WERI-Rb-1 (cell line): ENCODE measurements around the gene ZC3H10.

Experiments used
- DNase-seq: peaks from one replicate; pipeline ENCODE4 v3.0.0-alpha.2; 2020
- H3K27ac ChIP-seq: fragments of 250-450 bp; sonication (Bioruptor Pico); 2 replicates; pipeline ENCODE4 v1.5.1; 2020; ENCODE audit warnings: mild to moderate bottlenecking, moderate library complexity
- H3K27me3 ChIP-seq: fragments of 250-450 bp; sonication (Bioruptor Pico); 2 replicates; pipeline ENCODE4 v1.5.1; 2021; ENCODE audit warnings: mild to moderate bottlenecking, low read depth, moderate library complexity; ENCODE audit not compliant: insufficient read depth, severe bottlenecking
- H3K36me3 ChIP-seq: fragments of 250-450 bp; sonication (Bioruptor Pico); 2 replicates; pipeline ENCODE4 v1.5.1; 2020; ENCODE audit warnings: mild to moderate bottlenecking, moderate library complexity
- H3K4me3 ChIP-seq: 2 replicates; pipeline ENCODE4 v1.5.1; 2011; ENCODE audit warnings: low read depth, mild to moderate bottlenecking, control low read depth, low read length
- H3K9me3 ChIP-seq: fragments of 250-450 bp; sonication (Bioruptor Pico); 2 replicates; pipeline ENCODE4 v1.5.1; 2021; ENCODE audit warnings: mild to moderate bottlenecking, moderate library complexity; ENCODE audit not compliant: severe bottlenecking
- TF ChIP-seq, protein P1 (sequence below): IDR thresholded peaks from 2 replicates; pipeline ENCODE4 v1.5.1; 2011; ENCODE audit warnings: low read depth, mild to moderate bottlenecking, control low read depth, inconsistent platforms, low read length

The ZC3H10 gene

DNA sequence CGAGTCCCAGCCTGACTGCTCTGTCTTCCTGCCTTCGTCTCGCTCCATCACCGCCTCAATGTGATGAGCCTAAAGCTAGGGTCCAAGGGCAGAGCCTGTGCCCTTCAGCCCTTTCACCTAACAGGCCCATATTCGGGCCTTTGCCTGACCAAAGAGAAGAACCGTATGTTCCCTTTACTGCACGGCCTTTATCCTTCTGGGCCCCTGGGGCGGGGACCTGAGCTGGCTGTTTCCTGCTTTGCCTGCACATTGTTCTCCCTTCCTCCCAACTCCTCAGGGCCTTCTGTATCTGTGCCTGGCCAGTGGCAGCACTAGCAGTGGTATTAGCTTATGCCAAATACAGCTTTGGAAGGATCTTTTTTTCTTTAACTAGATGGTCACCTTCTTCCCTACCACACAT, 25.8 kb downstream of the ZC3H10 start:
- TF ChIP-seq, protein P1, sequence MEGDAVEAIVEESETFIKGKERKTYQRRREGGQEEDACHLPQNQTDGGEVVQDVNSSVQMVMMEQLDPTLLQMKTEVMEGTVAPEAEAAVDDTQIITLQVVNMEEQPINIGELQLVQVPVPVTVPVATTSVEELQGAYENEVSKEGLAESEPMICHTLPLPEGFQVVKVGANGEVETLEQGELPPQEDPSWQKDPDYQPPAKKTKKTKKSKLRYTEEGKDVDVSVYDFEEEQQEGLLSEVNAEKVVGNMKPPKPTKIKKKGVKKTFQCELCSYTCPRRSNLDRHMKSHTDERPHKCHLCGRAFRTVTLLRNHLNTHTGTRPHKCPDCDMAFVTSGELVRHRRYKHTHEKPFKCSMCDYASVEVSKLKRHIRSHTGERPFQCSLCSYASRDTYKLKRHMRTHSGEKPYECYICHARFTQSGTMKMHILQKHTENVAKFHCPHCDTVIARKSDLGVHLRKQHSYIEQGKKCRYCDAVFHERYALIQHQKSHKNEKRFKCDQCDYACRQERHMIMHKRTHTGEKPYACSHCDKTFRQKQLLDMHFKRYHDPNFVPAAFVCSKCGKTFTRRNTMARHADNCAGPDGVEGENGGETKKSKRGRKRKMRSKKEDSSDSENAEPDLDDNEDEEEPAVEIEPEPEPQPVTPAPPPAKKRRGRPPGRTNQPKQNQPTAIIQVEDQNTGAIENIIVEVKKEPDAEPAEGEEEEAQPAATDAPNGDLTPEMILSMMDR: no peak
- Histone ChIP-seq H3K9me3 (no peaks in the 10 kb centered on the region), H3K27ac (no peak overlapping the region), H3K36me3 (peaks cover 42% of the 10 kb centered on the region), H3K27me3 (no peaks in the 10 kb centered on the region), H3K4me3 (no peak overlapping the region)
- no peak for DNase-seq

DNA sequence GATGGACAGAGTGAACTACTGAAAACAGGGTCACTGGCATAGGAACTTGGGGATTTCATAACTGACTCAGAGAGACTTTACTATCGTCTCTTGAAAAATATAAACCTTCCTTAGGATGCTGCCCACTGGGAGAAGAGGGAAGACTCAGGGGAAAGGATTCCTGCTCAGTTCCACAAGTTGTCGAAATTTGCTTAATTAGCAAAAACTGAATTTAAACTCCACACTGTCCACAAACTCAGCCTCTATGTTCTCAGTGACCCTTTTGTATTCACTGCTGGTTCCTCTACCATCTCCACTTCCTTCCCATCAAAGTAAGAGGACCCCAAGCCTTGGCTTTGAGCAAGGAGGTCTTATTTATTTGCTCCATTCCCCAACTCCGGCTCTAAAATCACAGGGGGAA, 27.2 kb downstream of the ZC3H10 start:
- Histone ChIP-seq H3K36me3 (peaks cover 35% of the 10 kb centered on the region), H3K9me3 (no peaks in the 10 kb centered on the region), H3K27ac (no peak overlapping the region), H3K27me3 (no peaks in the 10 kb centered on the region), H3K4me3 (no peak overlapping the region)
- no peak for DNase-seq
- TF ChIP-seq, protein P1: no peak

DNA sequence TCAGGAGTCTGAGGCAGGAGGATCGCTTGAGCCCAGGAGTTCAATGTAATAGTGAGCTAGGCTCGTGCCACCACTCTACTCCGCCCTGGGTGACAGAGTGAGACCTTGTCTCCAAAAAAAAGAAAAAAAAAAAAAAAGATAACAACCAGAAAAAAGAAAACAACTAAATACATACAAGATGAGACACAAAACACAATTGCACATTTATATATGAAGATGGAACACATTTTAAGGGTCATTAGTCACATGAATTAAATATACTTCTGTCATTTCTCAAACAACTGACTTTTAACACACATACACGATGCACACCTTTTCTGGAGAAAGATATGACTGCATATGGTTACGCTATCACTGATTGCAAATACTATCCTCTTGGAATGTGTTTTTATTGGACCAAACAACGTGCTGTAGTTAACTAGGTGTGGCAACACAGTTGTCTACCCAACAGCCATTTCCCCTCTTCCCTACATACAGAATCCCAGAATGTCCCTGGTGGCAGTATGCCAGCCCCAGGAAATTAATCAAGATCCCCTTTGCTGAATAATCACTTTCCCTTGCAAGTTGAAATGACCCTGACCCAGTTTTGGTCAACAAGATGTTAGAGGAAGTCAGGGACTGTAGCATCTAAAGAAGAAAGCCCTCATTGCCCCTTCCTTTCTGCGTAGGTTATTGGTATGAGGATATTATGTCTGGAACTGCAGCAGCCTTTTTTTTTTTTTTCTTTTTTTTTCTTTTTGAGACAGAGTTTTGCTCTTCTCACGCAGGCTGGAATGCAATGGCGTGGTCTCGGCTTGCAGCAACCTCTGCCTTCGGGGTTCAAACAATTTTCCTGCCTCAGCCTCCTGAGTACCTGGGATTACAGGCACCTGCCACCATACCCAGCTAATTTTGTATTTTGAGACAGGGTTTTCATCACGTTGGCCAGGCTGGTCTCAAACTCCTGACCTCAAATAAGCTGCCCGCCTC, 28.7 kb downstream of the ZC3H10 start:
- no peaks in the 10 kb centered on the region for H3K27me3 ChIP-seq
- TF ChIP-seq, protein P1: no peak
- H3K9me3 ChIP-seq: no peaks in the 10 kb centered on the region
- peaks cover 24% of the 10 kb centered on the region for H3K36me3 ChIP-seq
- no peak overlapping the region for H3K27ac ChIP-seq
- H3K4me3 ChIP-seq: no peak overlapping the region
- no peak for DNase-seq

DNA sequence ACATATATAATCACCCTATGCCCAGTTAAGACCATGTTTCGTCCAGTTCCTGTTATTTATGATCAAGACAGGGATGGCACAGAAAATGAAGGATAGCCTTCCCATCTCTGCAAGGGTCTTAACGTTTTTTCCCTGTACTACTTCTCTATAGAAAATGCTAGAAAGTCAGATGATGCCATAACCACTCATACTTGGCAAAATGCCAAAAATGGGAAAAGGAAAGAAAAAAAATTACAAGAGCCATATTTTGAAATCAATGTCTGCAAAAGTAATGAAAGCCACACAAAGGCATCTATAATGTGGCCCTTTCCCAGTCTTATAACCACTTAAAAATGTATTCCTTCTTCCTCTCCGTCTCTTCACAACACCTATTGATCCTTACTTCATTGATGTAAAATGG, 32.5 kb downstream of the ZC3H10 start:
- no peak overlapping the region for H3K4me3 ChIP-seq
- no peaks in the 10 kb centered on the region for H3K9me3 ChIP-seq
- no peak overlapping the region for H3K27ac ChIP-seq
- H3K27me3 ChIP-seq: no peaks in the 10 kb centered on the region
- no peak for DNase-seq
- TF ChIP-seq, protein P1: no peak
- peaks cover 6% of the 10 kb centered on the region; the same call in 1 of the 2 replicates for H3K36me3 ChIP-seq

DNA sequence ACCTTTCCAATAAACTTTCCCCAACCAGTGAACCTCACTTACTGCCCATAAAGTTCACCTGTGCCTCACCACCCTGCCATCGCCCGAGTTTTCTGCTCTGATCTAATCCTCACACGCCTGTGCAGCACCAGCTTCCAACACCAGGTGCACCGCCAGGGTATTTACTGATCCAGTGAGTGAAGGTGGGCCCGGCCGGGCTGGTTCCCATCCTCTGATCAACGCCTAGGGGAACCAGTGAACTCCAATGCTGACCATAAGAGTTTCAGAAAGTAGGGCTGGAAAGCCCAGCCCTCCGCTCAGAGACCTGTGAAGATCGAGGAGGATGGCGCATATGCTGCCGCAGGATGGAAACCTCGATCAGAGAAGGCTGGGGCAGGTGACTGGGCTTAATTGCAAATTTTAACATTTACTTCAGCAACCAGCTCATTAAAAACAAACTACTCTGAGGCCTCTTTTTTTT, 33.6 kb downstream of the ZC3H10 start:
- DNase-seq: peak; percentile 78
- H3K36me3 ChIP-seq: peaks cover 16% of the 10 kb centered on the region
- H3K27ac ChIP-seq: peak overlapping the region; percentile 86

More for the DNA sequence above, 33.6 kb downstream of the ZC3H10 start:
- TF ChIP-seq, protein P1: peak; percentile 53
- Histone ChIP-seq H3K4me3 (peak overlapping the region; percentile 89), H3K9me3 (no peaks in the 10 kb centered on the region), H3K27me3 (no peaks in the 10 kb centered on the region)
